Brain microvascular endothelial cell (primary cell): Measurements from ENCODE around the gene ZNF782.
A peak's percentile ranks its signal among the peaks of the same experiment; 100 is the strongest.
"Not testable (repeated sequence)": the region's sequence is repeated elsewhere in the genome, so short reads cannot be mapped to it uniquely, and the experiment has no call there.

Source experiments
- DNase-seq: peaks from one replicate; pipeline ENCODE4 v3.0.0-alpha.2; 2020
- H3K27ac ChIP-seq: fragments of 250-450 bp; sonication (Bioruptor Pico); 2 replicates; pipeline ENCODE4 v1.5.1; 2020; ENCODE audit warnings: mild to moderate bottlenecking, moderate library complexity
- H3K27me3 ChIP-seq: fragments of 250-450 bp; sonication (Bioruptor Pico); replicated peaks from 2 replicates; pipeline ENCODE4 v1.5.1; 2020; ENCODE audit warnings: mild to moderate bottlenecking
- H3K36me3 ChIP-seq: fragments of 250-450 bp; sonication (Bioruptor Pico); replicated peaks from 2 replicates; pipeline ENCODE4 v1.5.1; 2020; ENCODE audit warnings: mild to moderate bottlenecking
- H3K4me3 ChIP-seq: 2 replicates; pipeline ENCODE4 v1.5.1; 2011; ENCODE audit warnings: low read depth, mild to moderate bottlenecking, control low read depth, low read length, moderate library complexity
- CTCF ChIP-seq: IDR thresholded peaks from 2 replicates; pipeline ENCODE4 v1.5.1; 2011; ENCODE audit warnings: low read depth, mild to moderate bottlenecking, moderate library complexity, low read length, control low read depth, inconsistent platforms; ENCODE audit errors: missing control alignments
- in situ Hi-C: cut with HindIII; loops from 2 replicates; pipeline ENCODE4 v1.10.0; 2017; ENCODE audit warnings: low sequenced_read_pairs, low pct_ligation_motif_present

Gene ZNF782

GRCh38 chr9:96871176-96871575, 16.9 kb upstream of the ZNF782 start:
- H3K27me3 ChIP-seq, result no peaks in the 10 kb centered on the region
- no peak for DNase-seq
- in situ Hi-C loops, result no loop called here
- no peak overlapping the region for H3K27ac ChIP-seq
- no peak for TF ChIP-seq CTCF
- no peaks in the 10 kb centered on the region for H3K36me3 ChIP-seq
- no peak overlapping the region for H3K4me3 ChIP-seq

- Histone ChIP-seq H3K27ac (no peak overlapping the region), H3K27me3 (no peaks in the 10 kb centered on the region), H3K4me3 (no peak overlapping the region), H3K36me3 (no peaks in the 10 kb centered on the region)
- no peak for TF ChIP-seq CTCF
- no peak for DNase-seq
- in situ Hi-C loops, result no loop called here
These were observed 14.4 kb upstream of the ZNF782 start for GRCh38 chr9:96868709-96869108.

GRCh38 chr9:96867079-96867804, 12.9 kb upstream of the ZNF782 start:
- no peak overlapping the region for H3K4me3 ChIP-seq
- no peaks in the 10 kb centered on the region for H3K36me3 ChIP-seq
- no peak for DNase-seq
- H3K27me3 ChIP-seq, result no peaks in the 10 kb centered on the region
- no peak overlapping the region for H3K27ac ChIP-seq
- no peak for TF ChIP-seq CTCF
- in situ Hi-C loops, result no loop called here

GRCh38 chr9:96865240-96865639, 10.9 kb upstream of the ZNF782 start:
- H3K4me3 ChIP-seq, in situ Hi-C loops, H3K27me3 ChIP-seq, H3K36me3 ChIP-seq, DNase-seq, H3K27ac ChIP-seq: not testable (repeated sequence)

GRCh38 chr9:96859461-96860198, 5.3 kb upstream of the ZNF782 start:
- DNase-seq, result peak; percentile 35
- H3K27ac ChIP-seq, result no peak overlapping the region
- no peak for TF ChIP-seq CTCF
- H3K27me3 ChIP-seq, result no peaks in the 10 kb centered on the region
- H3K4me3 ChIP-seq, result no peak overlapping the region
- in situ Hi-C loops, result no loop called here
- no peaks in the 10 kb centered on the region for H3K36me3 ChIP-seq

- in situ Hi-C loops, result no loop called here
- Histone ChIP-seq H3K36me3 (no peaks in the 10 kb centered on the region), H3K27me3 (no peaks in the 10 kb centered on the region), H3K4me3 (no peak overlapping the region), H3K27ac (no peak overlapping the region)
- DNase-seq, result no peak
- TF ChIP-seq CTCF, result no peak
These were observed 4.4 kb upstream of the ZNF782 start for GRCh38 chr9:96858670-96859069.
